ENCODE results near the gene GRIN2C. TPM values are rescaled to one million over a fixed set of nuclear protein-coding genes. Genes with fewer than 3 reads are reported as not detected.

GRIN2C gene
- total RNA-seq, 1 experiment from 2014 or later, result not detected

- Mint-ChIP-seq H3K4me3 (ENCODE audit: low read depth, unreplicated experiment) (no peak overlapping the region), H3K4me1 (ENCODE audit: low read depth, unreplicated experiment) (no peaks in the 10 kb centered on the region), H3K36me3 (ENCODE audit: insufficient read depth, unreplicated experiment) (peaks cover 4% of the 10 kb centered on the region), H3K27me3 (ENCODE audit: unreplicated experiment) (no peaks in the 10 kb centered on the region), H3K27ac (ENCODE audit: unreplicated experiment) (no peak overlapping the region), H3K9me3 (ENCODE audit: low read depth, unreplicated experiment) (no peaks in the 10 kb centered on the region)
- no peak for DNase-seq
- no TSS peak for BruUV-seq (replicated peaks)
- TF ChIP-seq CTCF (IDR thresholded peaks at IDR 0.05; ENCODE audit: unreplicated experiment), result no peak
- CTCF ChIA-PET, result interaction anchor here (1.1 kb wide), 1 partner anchor 12 kb away, joined by 4 read pairs; no protein-coding TSS in a partner anchor
- intact Hi-C loops (cut with micrococcal nuclease; ENCODE audit: unreplicated experiment), result no loop called here
These were observed 51.8 kb downstream of the GRIN2C start for GRCh38 chr17:74807925-74808324.

- H3K4me1 Mint-ChIP-seq (ENCODE audit: low read depth, unreplicated experiment), result no peaks in the 10 kb centered on the region
- intact Hi-C loops (cut with micrococcal nuclease; ENCODE audit: unreplicated experiment), result no loop called here
- no peaks in the 10 kb centered on the region for H3K9me3 Mint-ChIP-seq (ENCODE audit: low read depth, unreplicated experiment)
- no peaks in the 10 kb centered on the region for H3K27me3 Mint-ChIP-seq (ENCODE audit: unreplicated experiment)
- H3K36me3 Mint-ChIP-seq (ENCODE audit: insufficient read depth, unreplicated experiment), result peaks cover 4% of the 10 kb centered on the region
- H3K4me3 Mint-ChIP-seq (ENCODE audit: low read depth, unreplicated experiment), result no peak overlapping the region
- CTCF ChIA-PET, result interaction anchor here (1.1 kb wide), 1 partner anchor 13 kb away, joined by 4 read pairs; no protein-coding TSS in a partner anchor
- TF ChIP-seq CTCF (IDR thresholded peaks at IDR 0.05; ENCODE audit: unreplicated experiment), result no peak
- no peak for DNase-seq
- no peak overlapping the region for H3K27ac Mint-ChIP-seq (ENCODE audit: unreplicated experiment)
- BruUV-seq (replicated peaks), result no TSS peak
These were observed 52.2 kb downstream of the GRIN2C start for GRCh38 chr17:74807441-74807840.

GRCh38 chr17:74806334-74806733 is 53.4 kb downstream of the GRIN2C start:
- no peak for DNase-seq
- no peak for TF ChIP-seq CTCF (IDR thresholded peaks at IDR 0.05; ENCODE audit: unreplicated experiment)
- H3K27ac Mint-ChIP-seq (ENCODE audit: unreplicated experiment), result no peak overlapping the region
- no peaks in the 10 kb centered on the region for H3K4me1 Mint-ChIP-seq (ENCODE audit: low read depth, unreplicated experiment)
- intact Hi-C loops (cut with micrococcal nuclease; ENCODE audit: unreplicated experiment), result no loop called here
- CTCF ChIA-PET, result no interaction called here
- no peaks in the 10 kb centered on the region for H3K27me3 Mint-ChIP-seq (ENCODE audit: unreplicated experiment)
- no peaks in the 10 kb centered on the region for H3K9me3 Mint-ChIP-seq (ENCODE audit: low read depth, unreplicated experiment)
- H3K4me3 Mint-ChIP-seq (ENCODE audit: low read depth, unreplicated experiment), result no peak overlapping the region
- H3K36me3 Mint-ChIP-seq (ENCODE audit: insufficient read depth, unreplicated experiment), result peaks cover 9% of the 10 kb centered on the region
- no TSS peak for BruUV-seq (replicated peaks)

- TF ChIP-seq CTCF (IDR thresholded peaks at IDR 0.05; ENCODE audit: unreplicated experiment), result no peak
- BruUV-seq (replicated peaks), result no TSS peak
- Mint-ChIP-seq H3K4me1 (ENCODE audit: low read depth, unreplicated experiment) (no peaks in the 10 kb centered on the region), H3K27ac (ENCODE audit: unreplicated experiment) (no peak overlapping the region), H3K9me3 (ENCODE audit: low read depth, unreplicated experiment) (no peaks in the 10 kb centered on the region), H3K36me3 (ENCODE audit: insufficient read depth, unreplicated experiment) (peaks cover 9% of the 10 kb centered on the region), H3K4me3 (ENCODE audit: low read depth, unreplicated experiment) (no peak overlapping the region), H3K27me3 (ENCODE audit: unreplicated experiment) (no peaks in the 10 kb centered on the region)
- intact Hi-C loops (cut with micrococcal nuclease; ENCODE audit: unreplicated experiment), result no loop called here
- no peak for DNase-seq
- CTCF ChIA-PET, result no interaction called here
These were observed 54.1 kb downstream of the GRIN2C start for GRCh38 chr17:74805591-74805991.
